HL-60 (cell line): ENCODE data around the gene POU4F1.

ENCODE experiments used
- CTCF ChIP-seq: IDR thresholded peaks from one replicate; pipeline ENCODE4 v1.5.1; 2011; ENCODE audit warnings: low read length, control low read depth, inconsistent platforms; ENCODE audit not compliant: insufficient read depth
- POLR2AphosphoS5 ChIP-seq: IDR thresholded peaks from 2 replicates; pipeline ENCODE4 v1.6.1; 2012; ENCODE audit warnings: low read depth
- REST ChIP-seq: IDR thresholded peaks from 2 replicates; pipeline ENCODE4 v1.6.1; 2012; ENCODE audit warnings: low read depth; ENCODE audit not compliant: insufficient replicate concordance

GRCh38 chr13:78608252-78608687, 4.9 kb upstream of the POU4F1 start:
- TF ChIP-seq CTCF: no peak
- TF ChIP-seq POLR2AphosphoS5: no peak
- no peak for TF ChIP-seq REST
